GM23338 (cell line): ENCODE data around the gene CD164. TPM values are rescaled to one million over a fixed set of nuclear protein-coding genes. Genes with fewer than 3 reads are reported as not detected.

Experiments
- ATAC-seq: fragments of 200-7000 bp; cut with Tn5 transposase; 3 replicates; pipeline ENCODE4 v1.9.1; 2020
- DNase-seq: peaks from one replicate; pipeline ENCODE4 v3.0.0-alpha.2; 2015; ENCODE audit warnings: low spot score
- H2AFZ ChIP-seq: fragments of 200-600 bp; sonication (generic); 2 replicates; pipeline ENCODE4 v1.8.0; 2016; ENCODE audit warnings: antibody characterized with exemption, mild to moderate bottlenecking, moderate library complexity
- H3F3A ChIP-seq: fragments of 200-600 bp; sonication (generic); replicated peaks from 2 replicates; pipeline ENCODE4 v1.8.0; 2017; ENCODE audit warnings: antibody characterized with exemption, mixed run types, low read depth
- H3K27ac ChIP-seq: fragments of 200-600 bp; sonication (generic); 2 replicates; pipeline ENCODE4 v1.6.1; 2016; ENCODE audit warnings: low read depth
- H3K27me3 ChIP-seq: fragments of 200-600 bp; sonication (generic); 2 replicates; pipeline ENCODE4 v1.8.0; 2016; ENCODE audit warnings: mild to moderate bottlenecking, mixed run types, moderate library complexity; ENCODE audit not compliant: insufficient read depth
- H3K36me3 ChIP-seq: fragments of 200-600 bp; sonication (generic); 2 replicates; pipeline ENCODE4 v1.8.0; 2016; ENCODE audit warnings: mild to moderate bottlenecking; ENCODE audit not compliant: insufficient read depth
- H3K4me1 ChIP-seq: fragments of 200-600 bp; sonication (generic); 2 replicates; pipeline ENCODE4 v1.8.0; 2016; ENCODE audit warnings: mild to moderate bottlenecking, moderate library complexity; ENCODE audit not compliant: insufficient read depth
- H3K4me2 ChIP-seq: fragments of 200-600 bp; sonication (generic); 2 replicates; pipeline ENCODE4 v1.7.1; 2017; ENCODE audit warnings: mixed run types
- H3K4me3 ChIP-seq: fragments of 200-600 bp; sonication (generic); 2 replicates; pipeline ENCODE4 v1.6.1; 2016; ENCODE audit warnings: mixed run types
- H3K79me2 ChIP-seq: fragments of 200-600 bp; sonication (generic); replicated peaks from 2 replicates; pipeline ENCODE4 v1.8.0; 2017; ENCODE audit warnings: mild to moderate bottlenecking; ENCODE audit not compliant: insufficient read depth
- H3K9me2 ChIP-seq: fragments of 200-600 bp; sonication (generic); 2 replicates; pipeline ENCODE4 v1.8.0; 2017; ENCODE audit not compliant: insufficient read depth
- H4K20me1 ChIP-seq: fragments of 200-600 bp; sonication (generic); replicated peaks from 2 replicates; pipeline ENCODE4 v1.8.0; 2017; ENCODE audit warnings: mild to moderate bottlenecking; ENCODE audit not compliant: insufficient read depth
- H3K27ac Mint-ChIP-seq: 2 replicates; pipeline ENCODE4 v1.8.0; 2020; ENCODE audit warnings: inconsistent platforms, mild to moderate bottlenecking, moderate library complexity, mixed read lengths
- H3K27me3 Mint-ChIP-seq: 3 replicates; pipeline ENCODE4 v1.8.0; 2022; ENCODE audit warnings: low read depth, mild to moderate bottlenecking, moderate library complexity, mixed read lengths, inconsistent platforms; ENCODE audit not compliant: insufficient read depth, poor library complexity
- H3K36me3 Mint-ChIP-seq: 3 replicates; pipeline ENCODE4 v1.8.0; 2021; ENCODE audit warnings: low read depth, mild to moderate bottlenecking, inconsistent platforms, moderate library complexity, mixed read lengths
- H3K4me1 Mint-ChIP-seq: 3 replicates; pipeline ENCODE4 v1.8.0; 2020; ENCODE audit warnings: mild to moderate bottlenecking, inconsistent platforms, mixed read lengths
- H3K4me3 Mint-ChIP-seq: 3 replicates; pipeline ENCODE4 v1.8.0; 2021; ENCODE audit warnings: moderate library complexity, mild to moderate bottlenecking, inconsistent platforms, mixed read lengths
- H3K9me3 Mint-ChIP-seq: 3 replicates; pipeline ENCODE4 v1.8.0; 2020; ENCODE audit warnings: moderate library complexity, mild to moderate bottlenecking, inconsistent platforms, mixed read lengths
- CREB1 ChIP-seq: fragments of 250-450 bp; sonication (Bioruptor Pico); IDR thresholded peaks from 2 replicates; pipeline ENCODE4 v1.5.0; 2020; ENCODE audit warnings: low read depth, mild to moderate bottlenecking, moderate library complexity
- EZH2 ChIP-seq: fragments of 200-600 bp; sonication (generic); IDR thresholded peaks from one replicate; pipeline ENCODE4 v1.8.0; 2017; ENCODE audit warnings: antibody characterized with exemption, mild to moderate bottlenecking, low read depth; ENCODE audit not compliant: unreplicated experiment
- EZH2phosphoT487 ChIP-seq: fragments of 200-600 bp; sonication (generic); IDR thresholded peaks from one replicate; pipeline ENCODE4 v1.8.1; 2018; ENCODE audit warnings: antibody characterized with exemption; ENCODE audit not compliant: unreplicated experiment
- NANOG ChIP-seq: IDR thresholded peaks from 2 replicates; pipeline ENCODE4 v1.6.1; 2016; ENCODE audit warnings: antibody characterized with exemption, borderline replicate concordance
- POLR2AphosphoS5 ChIP-seq: IDR thresholded peaks from 2 replicates; pipeline ENCODE4 v1.6.1; 2016; ENCODE audit warnings: antibody characterized with exemption, low read depth
- STAT1 ChIP-seq: IDR thresholded peaks from one replicate; pipeline ENCODE4 v1.6.1; 2016; ENCODE audit warnings: antibody characterized with exemption; ENCODE audit not compliant: unreplicated experiment
- ZNF114 ChIP-seq: fragments of 250-450 bp; sonication (Bioruptor Pico); IDR thresholded peaks from 2 replicates; pipeline ENCODE4 v1.5.0; 2020; ENCODE audit warnings: mild to moderate bottlenecking, moderate library complexity
- ZNF331 ChIP-seq: fragments of 250-450 bp; sonication (Bioruptor Pico); IDR thresholded peaks from 2 replicates; pipeline ENCODE4 v1.5.0; 2020; ENCODE audit warnings: low read depth, mild to moderate bottlenecking, moderate library complexity
- polyA plus RNA-seq: library from polyadenylated mRNA; unstranded; fragments of >200 nt; fragmentation: Nextera tagmentation; extraction: Ambion mirVana; gene quantifications from 2 replicates; pipeline ENCODE4 v1.2.1, GENCODE V29; 2016
- total RNA-seq: library from RNA; depleted of rRNA; stranded (reverse); fragments of >200 nt; shearing (Covaris generic); gene quantifications from 2 replicates; pipeline ENCODE4 v1.2.3, GENCODE V29; 2014
- TF ChIP-seq, protein P1 (sequence below): IDR thresholded peaks from one replicate; pipeline ENCODE4 v1.6.1; 2018; ENCODE audit warnings: antibody characterized with exemption; ENCODE audit not compliant: unreplicated experiment
- TF ChIP-seq, protein P2 (sequence below), 2 experiments: fragments of 200-600 bp in 1 of 2; sonication (generic) in 1 of 2; conservative IDR thresholded peaks; 2 replicates each; pipeline versions ENCODE4 v1.5.1 to v1.6.1; 2016 to 2017; ENCODE audit warnings: antibody characterized with exemption in 2 of 2, low read depth in 2 of 2, mild to moderate bottlenecking in 2 of 2, moderate library complexity in 1 of 2
- TF ChIP-seq, protein P3 (sequence below): IDR thresholded peaks from 2 replicates; pipeline ENCODE4 v1.6.1; 2016; ENCODE audit warnings: antibody characterized with exemption

The CD164 gene
- total and polyA plus RNA-seq, 2 experiments from 2014 or later, result 81.0 to 83.8 TPM

DNA sequence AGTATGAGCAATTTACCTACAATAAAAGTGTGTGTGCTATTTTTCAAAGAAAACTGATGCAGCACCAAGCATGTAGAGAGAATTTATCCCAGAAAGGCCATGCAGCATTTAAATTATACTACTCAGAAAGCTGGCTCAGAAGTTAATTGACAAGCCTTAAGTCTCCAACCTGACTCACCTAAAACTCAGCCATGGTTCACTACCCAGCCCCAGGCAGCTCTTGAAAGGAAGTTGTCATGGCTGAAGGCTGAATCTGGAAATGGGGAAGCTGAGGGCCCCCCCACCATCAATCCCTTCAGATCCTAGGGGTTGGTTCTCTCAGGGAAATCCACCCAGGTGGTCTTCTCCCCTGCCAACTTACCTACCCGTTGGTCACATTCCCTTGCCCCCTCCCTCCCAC, 38.5 kb upstream of the CD164 start (continued):
- TF ChIP-seq, protein P1, sequence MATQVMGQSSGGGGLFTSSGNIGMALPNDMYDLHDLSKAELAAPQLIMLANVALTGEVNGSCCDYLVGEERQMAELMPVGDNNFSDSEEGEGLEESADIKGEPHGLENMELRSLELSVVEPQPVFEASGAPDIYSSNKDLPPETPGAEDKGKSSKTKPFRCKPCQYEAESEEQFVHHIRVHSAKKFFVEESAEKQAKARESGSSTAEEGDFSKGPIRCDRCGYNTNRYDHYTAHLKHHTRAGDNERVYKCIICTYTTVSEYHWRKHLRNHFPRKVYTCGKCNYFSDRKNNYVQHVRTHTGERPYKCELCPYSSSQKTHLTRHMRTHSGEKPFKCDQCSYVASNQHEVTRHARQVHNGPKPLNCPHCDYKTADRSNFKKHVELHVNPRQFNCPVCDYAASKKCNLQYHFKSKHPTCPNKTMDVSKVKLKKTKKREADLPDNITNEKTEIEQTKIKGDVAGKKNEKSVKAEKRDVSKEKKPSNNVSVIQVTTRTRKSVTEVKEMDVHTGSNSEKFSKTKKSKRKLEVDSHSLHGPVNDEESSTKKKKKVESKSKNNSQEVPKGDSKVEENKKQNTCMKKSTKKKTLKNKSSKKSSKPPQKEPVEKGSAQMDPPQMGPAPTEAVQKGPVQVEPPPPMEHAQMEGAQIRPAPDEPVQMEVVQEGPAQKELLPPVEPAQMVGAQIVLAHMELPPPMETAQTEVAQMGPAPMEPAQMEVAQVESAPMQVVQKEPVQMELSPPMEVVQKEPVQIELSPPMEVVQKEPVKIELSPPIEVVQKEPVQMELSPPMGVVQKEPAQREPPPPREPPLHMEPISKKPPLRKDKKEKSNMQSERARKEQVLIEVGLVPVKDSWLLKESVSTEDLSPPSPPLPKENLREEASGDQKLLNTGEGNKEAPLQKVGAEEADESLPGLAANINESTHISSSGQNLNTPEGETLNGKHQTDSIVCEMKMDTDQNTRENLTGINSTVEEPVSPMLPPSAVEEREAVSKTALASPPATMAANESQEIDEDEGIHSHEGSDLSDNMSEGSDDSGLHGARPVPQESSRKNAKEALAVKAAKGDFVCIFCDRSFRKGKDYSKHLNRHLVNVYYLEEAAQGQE, result no peak
- no peak for TF ChIP-seq POLR2AphosphoS5

DNA sequence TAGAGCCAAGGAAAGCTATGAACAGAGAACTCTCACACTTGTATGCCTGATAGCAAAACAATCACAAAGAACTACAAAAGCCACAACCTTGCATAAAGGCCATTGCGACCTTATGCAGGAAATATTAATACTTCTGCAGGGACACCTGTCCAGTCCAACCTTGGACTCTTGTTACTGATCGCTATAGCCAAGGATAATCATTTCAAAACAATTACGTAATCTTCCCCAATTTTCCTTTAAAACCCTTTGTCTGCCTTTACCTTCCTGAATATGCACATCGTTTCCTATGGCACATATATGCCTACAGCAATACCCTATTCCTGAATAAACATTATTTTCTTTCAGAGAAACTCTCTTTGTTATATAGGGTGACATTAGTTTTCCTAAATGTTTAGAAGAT, 35.4 kb upstream of the CD164 start:
- no peak for ATAC-seq
- H3K9me3 Mint-ChIP-seq, result no peaks in the 10 kb centered on the region; the same call in 2 of the 3 replicates
- no peaks in the 10 kb centered on the region for H3K4me1 Mint-ChIP-seq
- TF ChIP-seq, protein P2, sequence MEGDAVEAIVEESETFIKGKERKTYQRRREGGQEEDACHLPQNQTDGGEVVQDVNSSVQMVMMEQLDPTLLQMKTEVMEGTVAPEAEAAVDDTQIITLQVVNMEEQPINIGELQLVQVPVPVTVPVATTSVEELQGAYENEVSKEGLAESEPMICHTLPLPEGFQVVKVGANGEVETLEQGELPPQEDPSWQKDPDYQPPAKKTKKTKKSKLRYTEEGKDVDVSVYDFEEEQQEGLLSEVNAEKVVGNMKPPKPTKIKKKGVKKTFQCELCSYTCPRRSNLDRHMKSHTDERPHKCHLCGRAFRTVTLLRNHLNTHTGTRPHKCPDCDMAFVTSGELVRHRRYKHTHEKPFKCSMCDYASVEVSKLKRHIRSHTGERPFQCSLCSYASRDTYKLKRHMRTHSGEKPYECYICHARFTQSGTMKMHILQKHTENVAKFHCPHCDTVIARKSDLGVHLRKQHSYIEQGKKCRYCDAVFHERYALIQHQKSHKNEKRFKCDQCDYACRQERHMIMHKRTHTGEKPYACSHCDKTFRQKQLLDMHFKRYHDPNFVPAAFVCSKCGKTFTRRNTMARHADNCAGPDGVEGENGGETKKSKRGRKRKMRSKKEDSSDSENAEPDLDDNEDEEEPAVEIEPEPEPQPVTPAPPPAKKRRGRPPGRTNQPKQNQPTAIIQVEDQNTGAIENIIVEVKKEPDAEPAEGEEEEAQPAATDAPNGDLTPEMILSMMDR (conservative IDR thresholded peaks at IDR 0.05; ENCODE audit: low read depth in 2 of 2), result no peak
- TF ChIP-seq, protein P3, sequence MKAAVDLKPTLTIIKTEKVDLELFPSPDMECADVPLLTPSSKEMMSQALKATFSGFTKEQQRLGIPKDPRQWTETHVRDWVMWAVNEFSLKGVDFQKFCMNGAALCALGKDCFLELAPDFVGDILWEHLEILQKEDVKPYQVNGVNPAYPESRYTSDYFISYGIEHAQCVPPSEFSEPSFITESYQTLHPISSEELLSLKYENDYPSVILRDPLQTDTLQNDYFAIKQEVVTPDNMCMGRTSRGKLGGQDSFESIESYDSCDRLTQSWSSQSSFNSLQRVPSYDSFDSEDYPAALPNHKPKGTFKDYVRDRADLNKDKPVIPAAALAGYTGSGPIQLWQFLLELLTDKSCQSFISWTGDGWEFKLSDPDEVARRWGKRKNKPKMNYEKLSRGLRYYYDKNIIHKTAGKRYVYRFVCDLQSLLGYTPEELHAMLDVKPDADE, result no peak
- TF ChIP-seq CREB1 (no peak), ZNF114 (CRISPR knock-in tag) (no peak), ZNF331 (CRISPR knock-in tag) (no peak), EZH2 (no peak), POLR2AphosphoS5 (no peak), STAT1 (no peak), NANOG (no peak), EZH2phosphoT487 (no peak)
- TF ChIP-seq, protein P1, result no peak

More for the DNA sequence above, 35.4 kb upstream of the CD164 start:
- Histone ChIP-seq H2AFZ (no peak overlapping the region), H3K79me2 (no peaks in the 10 kb centered on the region), H3K4me2 (no peak overlapping the region), H4K20me1 (no peaks in the 10 kb centered on the region), H3K27ac (no peak overlapping the region), H3K9me2 (no peaks in the 10 kb centered on the region), H3K4me3 (no peak overlapping the region), H3K36me3 (no peaks in the 10 kb centered on the region), H3K4me1 (no peaks in the 10 kb centered on the region), H3F3A (no peaks in the 10 kb centered on the region), H3K27me3 (no peaks in the 10 kb centered on the region)
- no peak for DNase-seq
- Mint-ChIP-seq H3K36me3 (no peaks in the 10 kb centered on the region), H3K27me3 (peaks cover 4% of the 10 kb centered on the region), H3K27ac (no peak overlapping the region), H3K4me3 (no peak overlapping the region)
